Stimulated activated naive CD8-positive, alpha-beta T cell treated with anti-CD3 and anti-CD28 coated beads, Interleukin-15, Interleukin-2, amounts not matched to agents 100 ng/mL and 50 ng/mL, for 24 hours (primary cell): ENCODE measurements around the gene TM6SF1.
"Not testable (repeated sequence)": the region's sequence is repeated elsewhere in the genome, so short reads cannot be mapped to it uniquely, and the experiment has no call there.

ENCODE experiments used
- H3K27ac Mint-ChIP-seq: one replicate; pipeline ENCODE4 v1.8.0; 2021; ENCODE audit warnings: mild to moderate bottlenecking, mixed read lengths
- H3K27me3 Mint-ChIP-seq: one replicate; pipeline ENCODE4 v1.8.0; 2021; ENCODE audit warnings: mixed read lengths
- H3K36me3 Mint-ChIP-seq: one replicate; pipeline ENCODE4 v1.8.0; 2021; ENCODE audit warnings: low read depth, mixed read lengths
- H3K4me1 Mint-ChIP-seq: one replicate; pipeline ENCODE4 v1.8.0; 2021; ENCODE audit warnings: low read depth, mixed read lengths
- H3K4me3 Mint-ChIP-seq: one replicate; pipeline ENCODE4 v1.8.0; 2021; ENCODE audit warnings: mild to moderate bottlenecking, mixed read lengths
- H3K9me3 Mint-ChIP-seq: one replicate; pipeline ENCODE4 v1.8.0; 2021; ENCODE audit warnings: mixed read lengths

The TM6SF1 gene

GRCh38 chr15:83106994-83107840 lies at the start of gene TM6SF1:
Gene TM6SF1 (plus strand): TSS chr15:83107645. CDS start chr15:83107681, 36 bp downstream.
- H3K36me3 Mint-ChIP-seq = no peaks in the 10 kb centered on the region
- no peaks in the 10 kb centered on the region for H3K9me3 Mint-ChIP-seq
- H3K27me3 Mint-ChIP-seq = peaks cover 55% of the 10 kb centered on the region
- peaks cover 19% of the 10 kb centered on the region for H3K4me1 Mint-ChIP-seq
- peak within 1 kb of the TSS; percentile 39 for H3K27ac Mint-ChIP-seq
- H3K4me3 Mint-ChIP-seq = peak within 1 kb of the TSS; percentile 83

DNA sequence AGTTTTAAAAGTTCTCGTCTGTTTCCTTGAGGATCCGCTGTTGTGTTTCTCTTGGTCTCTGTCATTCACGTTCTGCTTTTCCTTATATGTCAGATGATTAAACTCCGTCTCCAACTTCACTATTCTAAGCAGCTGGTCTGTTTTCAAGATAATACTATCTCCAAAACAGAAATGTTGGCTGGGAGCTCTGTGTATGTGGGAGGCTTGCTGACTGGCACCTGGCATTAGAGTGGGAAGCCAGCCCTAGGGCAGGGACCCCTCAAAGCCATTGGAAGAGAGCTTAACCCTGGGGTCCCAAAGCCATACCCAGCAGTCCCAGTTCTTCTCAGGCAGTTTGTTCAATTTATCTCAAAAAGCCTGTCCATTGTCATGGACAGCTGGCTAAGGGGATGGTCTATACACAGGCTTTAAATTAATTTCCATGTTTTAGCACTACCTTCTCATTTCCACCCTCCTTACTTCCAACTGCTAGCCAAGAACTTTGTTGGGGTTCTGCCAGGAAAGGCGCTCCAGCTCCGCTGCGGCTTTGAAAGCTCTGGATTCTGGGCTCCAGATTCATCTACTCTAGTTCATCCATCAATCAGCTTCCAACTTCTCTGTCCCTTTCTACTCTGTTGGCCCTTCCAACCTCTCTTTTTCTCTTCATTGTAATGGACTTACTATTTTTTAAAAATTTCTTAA lies 49.6 kb upstream of the TM6SF1 start:
- H3K27ac Mint-ChIP-seq = no peak overlapping the region
- no peaks in the 10 kb centered on the region for H3K9me3 Mint-ChIP-seq
- H3K27me3 Mint-ChIP-seq = no peaks in the 10 kb centered on the region

DNA sequence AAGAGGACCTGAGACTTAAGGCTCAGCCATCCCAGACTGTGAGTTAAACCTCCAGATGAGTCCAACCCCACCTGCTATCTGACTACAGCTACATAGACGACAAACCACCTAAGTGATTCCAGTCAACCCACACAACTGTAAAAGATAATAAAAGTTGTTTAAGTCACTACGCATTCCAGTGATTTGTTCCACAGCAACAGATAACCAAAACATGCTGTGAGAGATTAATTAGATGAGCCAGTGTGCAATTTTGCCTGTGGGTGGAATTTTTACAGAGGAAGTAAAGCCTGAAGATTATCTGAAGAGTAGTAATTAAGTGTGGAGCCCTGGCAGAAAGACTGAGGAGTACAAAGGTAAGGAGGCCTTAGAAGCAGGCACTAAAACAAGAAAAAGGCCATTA lies 45.8 kb upstream of the TM6SF1 start:
- Mint-ChIP-seq H3K36me3 (peaks cover 22% of the 10 kb centered on the region), H3K4me3 (no peak overlapping the region), H3K27ac (no peak overlapping the region), H3K9me3 (no peaks in the 10 kb centered on the region), H3K4me1 (peaks cover 9% of the 10 kb centered on the region), H3K27me3 (no peaks in the 10 kb centered on the region)

More for the DNA sequence above, 49.6 kb upstream of the TM6SF1 start:
- no peak overlapping the region for H3K4me3 Mint-ChIP-seq
- peaks cover 13% of the 10 kb centered on the region for H3K4me1 Mint-ChIP-seq
- H3K36me3 Mint-ChIP-seq = peaks cover 46% of the 10 kb centered on the region

- Mint-ChIP-seq H3K27me3 (no peaks in the 10 kb centered on the region), H3K27ac (no peak overlapping the region), H3K4me3 (no peak overlapping the region), H3K4me1 (peaks cover 14% of the 10 kb centered on the region), H3K9me3 (no peaks in the 10 kb centered on the region), H3K36me3 (peaks cover 13% of the 10 kb centered on the region)
Measured at GRCh38 chr15:83062768-83063180, 44.7 kb upstream of the TM6SF1 start.

GRCh38 chr15:83063551-83063950 lies 43.9 kb upstream of the TM6SF1 start:
- no peak overlapping the region for H3K27ac Mint-ChIP-seq
- peaks cover 8% of the 10 kb centered on the region for H3K36me3 Mint-ChIP-seq
- H3K4me1 Mint-ChIP-seq = peaks cover 19% of the 10 kb centered on the region
- H3K4me3 Mint-ChIP-seq = no peak overlapping the region
- no peaks in the 10 kb centered on the region for H3K27me3 Mint-ChIP-seq
- no peaks in the 10 kb centered on the region for H3K9me3 Mint-ChIP-seq

- Mint-ChIP-seq H3K4me1 (peaks cover 21% of the 10 kb centered on the region), H3K36me3 (peaks cover 5% of the 10 kb centered on the region), H3K4me3 (no peak overlapping the region), H3K27ac (peak overlapping the region; percentile 29), H3K27me3 (no peaks in the 10 kb centered on the region), H3K9me3 (peaks cover 5% of the 10 kb centered on the region)
Measured at GRCh38 chr15:83064859-83065258, 42.6 kb upstream of the TM6SF1 start.

DNA sequence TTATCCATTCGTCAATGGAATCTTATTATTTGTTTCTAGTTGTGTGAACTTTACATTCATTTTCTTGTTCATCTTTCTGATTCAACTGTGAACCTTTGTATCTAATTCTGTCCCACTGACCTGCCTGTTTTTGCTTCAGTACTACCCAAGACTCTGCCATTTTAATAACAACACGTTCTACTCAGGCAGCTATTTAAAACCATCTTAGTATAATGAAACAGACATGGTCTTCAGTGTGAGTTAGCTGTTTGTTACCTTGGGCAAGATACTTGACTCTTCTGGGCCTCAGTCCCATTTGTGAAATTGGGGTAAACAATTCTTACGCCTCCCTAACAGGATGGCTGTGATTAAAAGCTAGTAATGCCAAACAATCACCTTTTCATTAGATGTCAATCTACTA lies 42.0 kb upstream of the TM6SF1 start:
- H3K9me3 Mint-ChIP-seq = peaks cover 5% of the 10 kb centered on the region
- H3K4me1 Mint-ChIP-seq = peaks cover 21% of the 10 kb centered on the region
- H3K4me3 Mint-ChIP-seq = no peak overlapping the region
- H3K27ac Mint-ChIP-seq = peak overlapping the region; percentile 90
- no peaks in the 10 kb centered on the region for H3K27me3 Mint-ChIP-seq
- peaks cover 5% of the 10 kb centered on the region for H3K36me3 Mint-ChIP-seq

- Mint-ChIP-seq H3K27me3 (no peaks in the 10 kb centered on the region), H3K9me3 (peaks cover 5% of the 10 kb centered on the region), H3K4me1 (peaks cover 18% of the 10 kb centered on the region), H3K4me3 (no peak overlapping the region), H3K27ac (peak overlapping the region; percentile 90), H3K36me3 (peaks cover 5% of the 10 kb centered on the region)
Measured at GRCh38 chr15:83066034-83066733, 41.3 kb upstream of the TM6SF1 start.

GRCh38 chr15:83066734-83067637 lies 40.5 kb upstream of the TM6SF1 start, which contains the start of gene BTBD1:
Gene BTBD1 (minus strand): TSS chr15:83067252. CDS start chr15:83067151, 101 bp downstream.
- Mint-ChIP-seq H3K27me3 (no peaks in the 10 kb centered on the region), H3K4me1 (peaks cover 18% of the 10 kb centered on the region), H3K4me3 (no peak within 1 kb of the TSS), H3K36me3 (peaks cover 5% of the 10 kb centered on the region), H3K9me3 (peaks cover 5% of the 10 kb centered on the region), H3K27ac (peak within 1 kb of the TSS; percentile 90)

DNA sequence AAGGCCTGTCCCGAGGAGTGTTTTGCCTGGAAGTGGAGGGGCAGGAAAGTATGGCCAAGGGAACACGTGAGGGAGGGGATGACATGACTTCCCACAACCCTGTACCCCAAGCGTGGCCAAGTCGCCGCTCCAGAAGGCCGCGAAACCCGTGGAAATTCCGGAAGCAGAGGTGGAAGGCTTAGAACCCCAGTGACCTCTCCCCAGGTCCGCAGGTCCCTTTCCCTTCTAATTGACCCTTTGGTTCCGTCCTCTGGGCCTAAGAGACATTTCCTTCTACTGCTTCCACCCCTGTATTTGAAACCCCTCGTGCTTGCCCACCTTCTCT lies 39.8 kb upstream of the TM6SF1 start:
- Mint-ChIP-seq H3K4me3 (no peak overlapping the region), H3K9me3 (peaks cover 5% of the 10 kb centered on the region), H3K4me1 (peaks cover 18% of the 10 kb centered on the region), H3K27ac (peak overlapping the region; percentile 76), H3K27me3 (no peaks in the 10 kb centered on the region), H3K36me3 (peaks cover 5% of the 10 kb centered on the region)

DNA sequence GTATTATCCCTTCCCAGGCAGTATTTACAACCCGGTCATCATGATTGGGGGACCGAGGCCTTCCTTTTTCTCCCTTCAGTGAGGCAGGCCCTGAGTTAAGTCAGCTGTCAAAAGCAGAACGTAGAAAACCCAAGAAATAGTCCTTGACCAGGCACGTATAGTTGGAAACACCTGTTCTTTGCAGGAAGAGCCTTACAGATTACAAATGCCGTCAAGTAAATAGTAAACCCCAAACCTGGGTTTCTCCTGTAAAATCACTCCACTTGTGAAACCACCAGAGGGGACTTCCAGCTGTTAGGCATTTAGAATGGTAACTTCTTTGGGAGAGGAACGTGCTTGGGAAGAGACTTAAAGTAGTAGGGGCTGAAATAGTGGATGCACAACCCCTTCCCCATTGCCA lies 39.4 kb upstream of the TM6SF1 start:
- Mint-ChIP-seq H3K27ac (peak overlapping the region; percentile 76), H3K9me3 (peaks cover 5% of the 10 kb centered on the region), H3K27me3 (no peaks in the 10 kb centered on the region), H3K36me3 (peaks cover 5% of the 10 kb centered on the region), H3K4me1 (peaks cover 18% of the 10 kb centered on the region), H3K4me3 (no peak overlapping the region)

DNA sequence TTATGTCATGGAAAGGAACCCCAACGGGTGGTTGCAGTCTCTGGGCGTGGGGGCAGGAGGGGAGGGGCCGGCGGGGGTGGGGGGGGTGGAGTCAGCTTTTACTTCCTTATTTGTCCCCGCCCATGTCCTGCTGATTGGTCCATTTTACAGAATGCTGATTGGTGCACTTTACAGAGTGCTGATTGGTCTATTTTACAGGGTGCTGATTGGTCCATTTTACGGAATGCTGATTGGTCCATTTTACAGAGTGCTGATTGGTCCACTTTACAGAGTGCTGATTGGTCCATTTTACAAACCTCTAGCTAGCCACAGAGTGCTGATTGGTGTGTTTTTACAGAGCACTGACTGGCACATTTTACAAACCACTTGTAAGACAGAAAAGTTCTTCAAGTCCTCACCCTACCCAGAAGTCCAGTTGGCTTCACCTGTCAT lies 38.2 kb upstream of the TM6SF1 start:
- Mint-ChIP-seq H3K4me3 (peak overlapping the region; percentile 31), H3K4me1 (peaks cover 18% of the 10 kb centered on the region), H3K27ac (peak overlapping the region; percentile 41)
- H3K9me3 Mint-ChIP-seq, H3K36me3 Mint-ChIP-seq, H3K27me3 Mint-ChIP-seq: not testable (repeated sequence)

- peaks cover 50% of the 10 kb centered on the region for H3K27me3 Mint-ChIP-seq
- peaks cover 8% of the 10 kb centered on the region for H3K9me3 Mint-ChIP-seq
- H3K36me3 Mint-ChIP-seq = peaks cover 5% of the 10 kb centered on the region
- H3K27ac Mint-ChIP-seq = no peak overlapping the region
- H3K4me1 Mint-ChIP-seq = peaks cover 7% of the 10 kb centered on the region
- no peak overlapping the region for H3K4me3 Mint-ChIP-seq
Measured at GRCh38 chr15:83077491-83078230, 29.8 kb upstream of the TM6SF1 start.

- Mint-ChIP-seq H3K27me3 (peaks cover 51% of the 10 kb centered on the region), H3K36me3 (peaks cover 5% of the 10 kb centered on the region), H3K27ac (no peak overlapping the region), H3K4me3 (no peak overlapping the region), H3K9me3 (peaks cover 8% of the 10 kb centered on the region), H3K4me1 (peaks cover 7% of the 10 kb centered on the region)
Measured at GRCh38 chr15:83078712-83079111, 28.7 kb upstream of the TM6SF1 start.
